Measurements from ENCODE around the gene ENAM. TPM values are rescaled to one million over a fixed set of nuclear protein-coding genes. Genes with fewer than 3 reads are reported as not detected.
"Not testable (repeated sequence)": the region's sequence is repeated elsewhere in the genome, so short reads cannot be mapped to it uniquely, and the experiment has no call there.

Gene ENAM
- total and polyA plus RNA-seq, 10 donors, result 0.02 to 0.30 (median 0.15) TPM; not detected in 6

DNA sequence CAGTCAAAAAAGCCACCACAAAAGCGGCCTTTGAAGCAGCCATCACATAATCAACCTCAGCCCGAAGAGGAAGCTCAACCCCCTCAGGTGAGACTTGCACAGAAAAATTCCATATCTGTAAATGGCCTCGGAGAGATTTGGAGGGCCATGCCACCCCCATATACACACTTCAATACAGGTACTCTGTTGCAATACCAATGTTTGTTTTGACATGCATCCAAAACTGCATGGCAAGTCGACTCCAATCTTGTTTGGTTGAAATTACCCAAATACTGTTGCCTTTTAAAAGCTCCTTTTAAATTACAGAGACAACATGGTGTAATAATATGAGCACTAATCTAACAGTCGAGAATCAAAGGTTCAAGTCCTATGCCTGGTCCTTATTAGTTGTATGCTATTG lies 5.9 kb downstream of the ENAM start:
- Histone ChIP-seq H3K4me3 (no peak overlapping the region), H3K27me3 (replicated peaks in 1 of 7) (no peaks in the 10 kb centered on the region), H3K4me1 (no peaks in the 10 kb centered on the region), H3K9me3 (no peaks in the 10 kb centered on the region), H3K36me3 (no peaks in the 10 kb centered on the region), H3K27ac (no peak overlapping the region)
- intact Hi-C loops (cut with DNase I; ENCODE audit: low total_unique reads), result no loop called here
- no peak for DNase-seq
- no peak for TF ChIP-seq POLR2A (IDR thresholded peaks at IDR 0.05)
- TF ChIP-seq POLR2AphosphoS5 (IDR thresholded peaks at IDR 0.05), result no peak
- TF ChIP-seq, protein P1, sequence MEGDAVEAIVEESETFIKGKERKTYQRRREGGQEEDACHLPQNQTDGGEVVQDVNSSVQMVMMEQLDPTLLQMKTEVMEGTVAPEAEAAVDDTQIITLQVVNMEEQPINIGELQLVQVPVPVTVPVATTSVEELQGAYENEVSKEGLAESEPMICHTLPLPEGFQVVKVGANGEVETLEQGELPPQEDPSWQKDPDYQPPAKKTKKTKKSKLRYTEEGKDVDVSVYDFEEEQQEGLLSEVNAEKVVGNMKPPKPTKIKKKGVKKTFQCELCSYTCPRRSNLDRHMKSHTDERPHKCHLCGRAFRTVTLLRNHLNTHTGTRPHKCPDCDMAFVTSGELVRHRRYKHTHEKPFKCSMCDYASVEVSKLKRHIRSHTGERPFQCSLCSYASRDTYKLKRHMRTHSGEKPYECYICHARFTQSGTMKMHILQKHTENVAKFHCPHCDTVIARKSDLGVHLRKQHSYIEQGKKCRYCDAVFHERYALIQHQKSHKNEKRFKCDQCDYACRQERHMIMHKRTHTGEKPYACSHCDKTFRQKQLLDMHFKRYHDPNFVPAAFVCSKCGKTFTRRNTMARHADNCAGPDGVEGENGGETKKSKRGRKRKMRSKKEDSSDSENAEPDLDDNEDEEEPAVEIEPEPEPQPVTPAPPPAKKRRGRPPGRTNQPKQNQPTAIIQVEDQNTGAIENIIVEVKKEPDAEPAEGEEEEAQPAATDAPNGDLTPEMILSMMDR (IDR thresholded peaks at IDR 0.05 in 8 of 11, conservative IDR thresholded peaks at IDR 0.05 in 3 of 11), result no peak
- WGBS, 5 donors, result 87 to 92% (median 88%) methylated on average over 5 of the region's 5 CpGs

DNA sequence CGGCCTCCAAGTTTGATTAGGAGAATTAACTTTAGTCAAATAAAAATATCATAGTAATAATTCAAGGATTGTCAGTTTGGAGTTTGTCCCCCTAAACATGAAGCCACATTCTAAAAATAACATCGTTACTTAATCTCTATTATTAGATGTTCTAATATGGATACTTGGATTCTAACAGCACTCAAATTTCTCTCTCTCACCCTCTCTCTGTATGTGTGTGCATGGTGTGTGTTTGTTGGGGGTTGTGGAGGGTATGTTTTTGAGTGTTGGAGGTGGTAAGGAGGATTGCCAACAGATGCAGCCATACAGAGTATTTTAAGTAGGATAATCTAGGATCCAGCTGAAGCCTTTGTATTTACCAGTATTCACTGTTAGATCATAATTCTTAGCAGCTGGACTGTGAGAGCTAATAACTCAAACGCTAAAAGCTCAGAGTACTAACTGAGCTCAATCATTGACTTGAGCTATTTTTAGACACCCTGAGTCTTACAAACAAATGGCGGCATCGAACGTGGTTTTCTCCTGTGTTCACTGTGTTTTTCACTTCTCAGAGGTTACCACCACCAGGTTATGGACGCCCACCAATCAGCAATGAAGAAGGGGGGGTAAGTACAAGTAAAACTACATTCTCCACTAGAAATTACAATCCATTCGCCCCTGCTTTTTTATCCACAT lies 8.8 kb downstream of the ENAM start:
- H3K4me1 ChIP-seq, result no peaks in the 10 kb centered on the region
- H3K27me3 ChIP-seq (replicated peaks in 1 of 7), result no peaks in the 10 kb centered on the region
- H3K9me3 ChIP-seq, result no peaks in the 10 kb centered on the region
- TF ChIP-seq POLR2A (IDR thresholded peaks at IDR 0.05) (no peak), POLR2AphosphoS5 (IDR thresholded peaks at IDR 0.05) (no peak)
- TF ChIP-seq, protein P1 (IDR thresholded peaks at IDR 0.05 in 8 of 11, conservative IDR thresholded peaks at IDR 0.05 in 3 of 11), result no peak
- 50 to 54% (median 51%) methylated on average over 8 of the region's 8 CpGs for WGBS, 5 donors
- no peak overlapping the region for H3K4me3 ChIP-seq
- no peaks in the 10 kb centered on the region for H3K36me3 ChIP-seq
- intact Hi-C loops (cut with DNase I; ENCODE audit: low total_unique reads), result no loop called here
- DNase-seq, result no peak
- peak overlapping the region in 3 of 8 donors; percentile 9 to 47 (median 27) for H3K27ac ChIP-seq

DNA sequence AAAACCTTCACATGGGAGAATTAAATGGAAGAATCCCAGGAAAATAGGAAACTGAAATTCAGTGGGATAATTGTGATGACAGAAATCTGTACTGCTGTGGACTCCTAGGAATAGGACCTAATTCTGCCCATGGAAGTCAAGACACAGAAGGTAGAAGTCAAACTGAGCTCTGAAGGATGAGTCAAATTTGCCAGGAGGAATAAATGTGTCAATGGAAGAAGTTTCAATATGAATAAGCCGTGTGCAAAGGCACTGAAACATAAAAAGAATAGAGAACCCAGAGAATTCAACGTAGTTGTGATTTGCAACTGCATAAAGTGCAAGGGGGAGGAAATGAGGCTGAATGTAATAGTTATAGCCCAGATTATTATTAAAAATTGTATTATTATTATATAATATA lies 11.6 kb downstream of the ENAM start:
- Histone ChIP-seq H3K36me3 (no peaks in the 10 kb centered on the region), H3K4me3 (no peak overlapping the region), H3K9me3 (no peaks in the 10 kb centered on the region), H3K27ac (no peak overlapping the region), H3K27me3 (replicated peaks in 1 of 7) (no peaks in the 10 kb centered on the region), H3K4me1 (no peaks in the 10 kb centered on the region)
- intact Hi-C loops (cut with DNase I; ENCODE audit: low total_unique reads), result no loop called here
- TF ChIP-seq POLR2A (IDR thresholded peaks at IDR 0.05), result no peak
- no peak for TF ChIP-seq POLR2AphosphoS5 (IDR thresholded peaks at IDR 0.05)
- TF ChIP-seq, protein P1 (IDR thresholded peaks at IDR 0.05 in 8 of 11, conservative IDR thresholded peaks at IDR 0.05 in 3 of 11), result no peak
- DNase-seq, result no peak
- WGBS, 5 donors, result 65 to 76% (median 74%) methylated on average over 2 of the region's 2 CpGs

DNA sequence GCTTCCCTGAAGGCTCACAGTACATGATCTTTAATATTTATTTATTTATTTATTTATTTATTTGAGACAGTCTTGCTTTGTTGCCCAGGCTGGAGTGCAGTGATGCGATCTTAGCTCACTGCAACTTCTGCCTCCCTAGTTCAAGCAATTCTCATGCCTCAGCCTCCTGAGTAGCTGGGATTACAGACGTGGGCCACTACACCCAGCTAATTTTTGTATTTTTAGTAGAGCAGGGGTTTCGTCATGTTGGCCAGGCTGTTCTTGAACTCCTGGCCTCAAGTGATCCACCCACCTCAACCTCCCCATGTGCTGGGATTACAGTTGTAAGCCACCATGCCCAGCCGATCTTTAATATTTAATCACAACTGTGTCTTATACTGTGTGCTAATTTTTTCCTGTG lies 22.2 kb downstream of the ENAM start:
- H3K4me1 ChIP-seq; H3K36me3 ChIP-seq; DNase-seq; intact Hi-C loops (cut with DNase I; ENCODE audit: low total_unique reads); H3K9me3 ChIP-seq; H3K27me3 ChIP-seq (replicated peaks in 1 of 7); H3K27ac ChIP-seq; H3K4me3 ChIP-seq: not testable (repeated sequence)
- WGBS, 5 donors, result 78 to 92% (median 83%) methylated on average over 4 of the region's 4 CpGs
